HG02973 (cell line): ENCODE measurements around the gene GTPBP8.
A peak's percentile ranks its signal among the peaks of the same experiment; 100 is the strongest.

Experiments used
- ATAC-seq: cut with Tn5 transposase; IDR thresholded peaks from one replicate; pipeline ENCODE4 v1.9.1; 2021; ENCODE audit warnings: moderate library complexity; ENCODE audit not compliant: unreplicated experiment

GTPBP8 gene

DNA sequence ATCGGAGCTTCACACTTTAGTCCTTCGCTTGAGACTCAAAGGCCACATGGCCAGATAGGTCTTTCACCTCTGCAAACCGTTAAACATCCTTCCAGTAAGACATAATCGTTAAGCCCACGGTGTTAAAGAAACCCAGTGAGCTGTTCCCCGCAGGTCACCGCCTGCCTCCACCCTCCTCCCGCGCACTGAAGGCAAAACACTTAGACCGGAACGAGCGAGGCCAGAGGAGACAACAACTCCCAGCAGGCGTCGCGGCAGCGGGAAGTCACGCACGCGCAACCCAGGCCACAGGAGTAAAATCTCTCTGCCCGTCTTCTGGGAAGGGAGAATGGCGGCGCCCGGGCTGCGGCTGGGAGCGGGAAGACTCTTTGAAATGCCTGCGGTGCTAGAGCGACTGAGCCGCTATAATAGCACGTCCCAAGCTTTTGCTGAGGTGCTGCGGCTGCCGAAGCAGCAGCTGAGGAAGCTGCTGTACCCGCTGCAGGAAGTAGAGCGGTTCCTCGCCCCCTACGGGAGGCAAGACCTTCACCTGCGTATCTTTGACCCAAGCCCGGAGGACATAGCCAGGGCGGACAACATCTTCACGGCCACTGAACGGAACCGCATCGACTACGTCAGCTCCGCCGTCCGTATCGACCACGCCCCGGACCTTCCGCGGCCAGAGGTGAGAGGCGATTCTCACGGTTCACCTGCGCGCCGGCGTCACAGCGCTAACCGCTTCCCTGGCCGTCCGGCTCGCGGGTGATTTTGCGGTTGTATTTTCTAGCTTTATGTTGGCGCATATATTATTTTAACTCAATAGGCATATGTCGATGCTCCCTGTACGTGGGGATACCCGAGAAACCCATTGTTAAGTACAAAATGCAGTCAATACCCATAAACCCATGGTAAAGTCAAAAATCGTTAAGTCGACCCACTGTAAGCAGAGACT lies at the start of gene GTPBP8:
Gene GTPBP8, plus strand, starts transcription at position 313 of the 931 bp plus-strand sequence. Its CDS starts 16 bp downstream, at position 329.
- ATAC-seq = peak; percentile 94

DNA sequence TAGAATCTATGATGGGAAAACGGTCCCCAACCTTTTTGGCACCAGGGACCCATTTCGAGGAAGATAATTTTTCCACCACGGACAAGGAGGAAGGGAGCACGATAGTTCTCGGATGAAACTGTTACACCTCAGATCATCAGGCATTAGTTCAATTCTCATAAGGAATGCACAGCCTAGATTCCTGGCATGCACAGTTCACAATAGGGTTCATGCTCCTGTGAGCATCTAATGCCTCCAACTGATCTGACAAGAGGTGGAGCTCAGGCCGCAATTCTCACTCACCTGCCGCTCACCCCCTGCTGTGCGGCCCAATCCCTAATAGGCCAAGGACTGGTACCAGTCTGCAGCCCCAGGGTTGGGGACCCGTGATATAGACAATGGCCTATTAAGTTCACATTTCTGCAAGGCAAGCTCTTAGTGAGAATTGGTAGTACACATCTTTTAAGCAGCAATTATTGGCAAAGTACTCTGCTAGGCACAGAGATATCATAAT lies 42.4 kb upstream of the GTPBP8 start:
- ATAC-seq = no peak

DNA sequence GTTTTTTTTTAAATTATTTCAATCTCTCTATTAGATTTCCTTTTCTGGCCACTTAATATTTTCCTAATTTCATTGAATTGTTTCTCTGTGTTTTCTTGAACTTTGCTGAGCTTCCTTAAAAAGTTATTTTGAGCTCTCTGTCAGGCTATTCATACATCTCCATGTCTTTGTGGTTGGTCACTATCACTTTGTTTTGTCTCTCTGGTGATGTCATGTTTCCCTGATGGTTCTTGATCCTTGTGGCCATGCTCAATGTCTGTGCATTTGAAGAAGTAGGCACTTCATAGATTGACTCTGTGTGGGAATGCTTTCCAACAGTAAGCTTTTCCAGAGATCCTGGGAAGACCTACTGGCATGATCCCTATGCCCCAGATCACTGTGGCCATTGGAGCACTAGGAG lies 34.4 kb upstream of the GTPBP8 start:
- no peak for ATAC-seq

DNA sequence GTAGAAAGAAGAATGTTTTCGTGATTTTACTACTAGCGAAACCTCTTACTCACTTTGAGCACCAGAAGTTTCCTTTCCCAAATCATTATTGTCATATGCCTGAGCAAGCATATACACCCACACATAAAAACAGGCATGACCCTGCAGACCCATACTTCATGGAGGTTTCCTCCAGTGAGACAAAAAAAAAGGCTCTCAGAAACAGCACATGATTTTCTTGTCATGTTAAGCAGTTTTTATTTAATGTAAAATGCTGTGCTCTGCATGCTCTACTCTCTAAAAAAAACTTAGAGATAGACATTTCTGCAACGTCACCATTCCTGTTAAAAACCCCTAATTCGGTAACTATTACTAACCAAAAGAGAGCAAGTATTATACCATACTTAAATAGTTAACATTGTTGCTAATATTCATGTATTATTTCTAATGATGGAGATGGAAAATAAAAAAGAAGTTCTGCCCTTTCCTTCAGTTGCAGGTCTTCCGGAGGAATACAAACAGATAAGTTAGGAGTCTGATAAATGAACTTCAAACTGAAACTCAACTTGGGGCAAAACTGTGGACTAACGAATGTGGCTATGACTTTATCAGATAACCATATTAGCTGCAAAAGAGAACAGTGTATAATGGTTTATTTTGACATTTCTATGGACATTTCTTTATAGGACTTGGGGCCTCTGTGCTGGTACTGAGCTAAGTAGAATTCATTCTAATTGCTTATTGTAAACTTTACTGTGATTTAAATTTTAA lies 31.8 kb upstream of the GTPBP8 start:
- ATAC-seq = no peak

DNA sequence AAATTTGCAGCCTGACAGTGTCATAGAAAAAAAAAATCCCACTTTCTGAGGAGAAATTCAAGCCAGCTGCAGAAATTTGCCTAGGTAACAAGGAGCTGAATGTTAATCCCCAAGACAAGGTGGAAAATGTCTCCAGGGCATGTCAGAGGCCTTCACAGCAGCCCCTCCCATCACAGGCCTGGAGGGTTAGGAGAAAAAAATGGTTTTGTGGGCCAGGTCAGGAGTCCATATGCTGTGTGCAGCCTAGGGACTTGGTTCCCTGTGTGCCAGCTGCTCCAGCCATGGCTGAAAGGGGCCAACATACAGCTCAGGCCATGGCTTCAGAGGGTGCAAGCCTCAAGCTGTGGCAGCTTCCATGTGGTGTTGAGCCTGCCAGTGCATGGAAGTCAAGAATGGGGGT lies 27.1 kb upstream of the GTPBP8 start:
- no peak for ATAC-seq

DNA sequence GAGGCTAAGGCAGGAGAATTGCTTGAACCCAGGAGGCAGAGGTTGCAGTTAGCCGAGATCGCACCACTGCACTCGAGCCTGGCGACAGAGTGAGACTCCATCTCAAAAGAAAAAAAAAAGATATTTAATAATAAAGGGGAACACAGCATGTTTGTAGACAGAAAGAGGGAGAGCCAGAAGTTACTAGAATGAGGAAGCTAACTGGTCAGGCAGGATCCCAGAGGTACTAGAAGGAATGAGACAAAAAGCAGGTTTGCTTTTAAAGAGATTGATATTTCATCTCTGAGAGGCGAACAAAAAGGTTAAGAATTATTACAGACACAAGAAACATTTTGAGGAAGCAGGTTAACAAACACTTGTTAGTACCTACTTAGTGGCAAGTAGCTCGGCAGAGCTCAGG lies 25.1 kb upstream of the GTPBP8 start:
- no peak for ATAC-seq

DNA sequence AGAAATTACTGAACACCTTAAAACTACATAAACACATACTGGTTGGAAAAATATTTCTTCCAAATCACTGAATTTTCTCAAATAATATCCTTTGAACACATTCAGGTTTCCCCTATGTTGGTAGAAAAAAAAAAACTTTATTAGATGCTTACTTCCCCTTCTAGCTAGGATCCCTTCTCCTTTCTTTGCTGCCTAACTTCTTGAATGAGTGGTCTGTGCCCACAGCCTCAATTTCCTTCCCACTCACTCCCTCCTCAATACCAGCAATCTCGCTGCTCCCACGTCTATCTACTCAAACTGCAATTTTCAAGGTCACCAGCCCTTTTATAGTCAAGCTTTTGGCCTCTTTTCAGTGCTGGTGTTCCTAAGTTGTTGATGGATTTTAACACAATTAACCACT lies 24.2 kb upstream of the GTPBP8 start:
- ATAC-seq = no peak

DNA sequence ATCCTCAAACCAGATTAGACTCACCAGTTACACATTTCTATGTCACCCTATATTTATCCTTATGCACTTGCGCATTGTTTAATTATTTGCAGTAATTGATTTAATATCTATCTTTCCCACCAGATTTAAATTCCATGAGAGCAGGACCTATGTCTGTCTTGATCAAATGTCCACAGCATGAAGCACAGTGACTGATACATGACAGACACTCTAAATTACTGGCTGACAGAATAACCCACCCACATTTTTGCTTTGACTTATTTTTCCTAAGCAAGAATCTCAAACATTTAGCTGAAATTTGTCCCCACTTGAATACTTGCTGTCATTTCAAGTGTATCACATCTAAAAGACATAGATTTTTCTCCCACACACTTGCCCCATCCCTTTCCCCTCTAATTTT lies 23.4 kb upstream of the GTPBP8 start:
- ATAC-seq = no peak

DNA sequence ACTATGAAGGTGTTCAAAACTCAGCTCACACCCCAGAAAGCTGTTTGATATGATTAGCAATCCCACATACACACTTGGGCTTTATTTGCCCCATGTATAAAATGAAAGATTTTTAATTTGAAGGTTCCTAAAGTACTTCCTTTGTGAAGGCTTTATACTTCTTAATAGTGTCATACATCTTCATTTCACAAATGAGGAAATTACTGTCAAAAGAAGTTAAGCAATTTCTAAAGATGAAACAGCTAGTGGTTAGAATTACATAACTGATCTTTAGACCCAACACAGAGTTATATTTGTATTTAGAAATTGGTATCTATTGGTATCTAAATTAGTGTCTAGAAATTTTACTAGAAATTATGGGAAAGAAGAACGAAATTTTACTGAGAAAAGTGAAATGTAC lies 23.0 kb upstream of the GTPBP8 start:
- ATAC-seq = no peak

DNA sequence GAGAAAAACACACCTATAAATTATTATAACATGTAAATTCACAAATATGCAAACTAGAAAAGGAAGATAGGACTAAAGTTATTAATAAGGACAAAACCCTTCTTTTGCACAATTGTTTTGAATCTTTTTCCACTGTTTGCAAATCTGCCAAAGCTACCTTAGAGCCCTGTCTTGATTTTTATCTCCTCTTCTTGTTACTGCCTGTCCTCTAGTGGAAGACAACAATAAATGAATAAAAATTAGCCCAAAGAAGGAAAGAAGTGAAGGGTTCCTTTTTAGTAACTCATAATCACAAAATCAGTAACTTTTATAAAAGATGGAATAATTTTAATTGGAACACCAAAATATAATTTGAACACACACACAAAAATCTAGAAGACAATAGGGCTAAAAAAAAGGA lies 18.6 kb upstream of the GTPBP8 start:
- no peak for ATAC-seq

DNA sequence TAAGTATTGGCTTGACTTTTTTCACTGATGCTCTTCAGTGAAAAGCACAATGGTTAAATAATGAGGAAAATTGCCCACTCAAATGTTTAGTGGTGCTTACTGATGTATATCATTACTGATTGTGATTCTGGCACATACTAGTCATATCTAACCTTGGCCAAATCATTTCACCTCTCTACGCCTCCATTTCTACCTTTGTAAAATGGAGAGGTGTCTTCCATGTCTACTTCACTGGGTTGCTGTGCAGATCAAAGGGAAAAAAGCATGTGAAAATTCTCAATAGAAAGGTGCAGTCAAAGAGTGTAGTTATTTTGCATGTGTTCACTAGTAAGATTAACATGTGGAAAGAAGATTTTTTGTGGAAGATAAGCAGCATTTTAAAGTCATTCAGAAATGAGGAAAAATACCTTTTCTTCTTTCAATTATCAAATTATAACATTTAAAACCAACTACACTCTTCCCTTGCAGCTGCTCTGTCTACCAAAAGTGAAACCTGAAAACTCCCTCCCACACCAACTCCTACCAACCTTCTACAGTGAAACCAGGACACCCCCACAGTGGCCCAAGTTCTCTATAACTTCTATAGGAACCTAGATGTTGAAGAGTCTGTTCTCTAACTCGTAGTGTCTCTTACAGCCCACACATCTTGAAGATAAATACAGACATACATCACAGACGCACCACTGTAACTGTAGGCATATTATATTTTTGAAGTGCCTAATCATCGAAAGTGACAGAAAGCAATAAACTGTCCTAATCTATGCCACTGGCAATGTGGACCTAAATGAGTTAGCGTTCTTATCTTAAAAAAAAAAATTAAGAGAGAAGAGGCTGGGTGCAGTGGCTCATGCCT lies 17.2 kb upstream of the GTPBP8 start:
- peak; percentile 79 for ATAC-seq

DNA sequence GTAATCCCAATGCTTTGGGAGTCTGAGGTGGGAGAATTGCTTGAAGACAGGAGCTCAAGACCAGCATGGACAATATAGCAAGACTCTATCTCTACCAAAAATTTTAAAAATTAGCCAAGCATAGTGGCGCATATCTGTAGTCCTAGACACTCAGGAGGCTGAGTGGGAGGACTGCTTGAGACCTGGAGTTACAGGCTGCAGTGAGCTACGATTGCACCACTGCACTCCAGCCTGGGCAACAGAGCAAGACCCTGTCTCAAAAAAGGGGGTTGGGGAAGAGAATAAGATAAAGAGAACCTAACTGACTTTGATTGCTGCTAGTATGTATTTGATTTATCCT lies 16.6 kb upstream of the GTPBP8 start:
- ATAC-seq = peak; percentile 12

DNA sequence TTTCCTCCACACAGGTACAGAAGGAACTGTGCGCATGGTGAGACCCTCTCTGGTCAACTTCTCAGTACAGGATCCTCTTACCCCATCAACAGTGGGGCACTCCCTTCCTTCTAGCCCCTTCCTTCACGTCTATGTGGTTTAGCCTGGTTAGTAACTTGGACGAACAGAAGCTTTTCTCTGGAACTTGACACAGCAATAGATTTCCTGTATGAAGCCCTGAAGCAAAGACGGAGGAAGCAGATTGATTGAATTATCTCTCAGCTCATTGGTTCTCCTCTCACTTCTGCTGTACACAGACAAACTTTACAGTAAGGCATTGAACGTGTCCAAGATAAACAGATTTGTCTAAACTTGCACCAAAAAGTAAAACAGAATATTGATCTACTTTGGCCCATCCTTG lies 15.9 kb upstream of the GTPBP8 start, which contains the start of gene CD200R1:
Gene CD200R1, minus strand, starts transcription at position 210 of the 400 bp plus-strand sequence. CDS start 246 bp downstream, outside the sequence.
- no peak for ATAC-seq

DNA sequence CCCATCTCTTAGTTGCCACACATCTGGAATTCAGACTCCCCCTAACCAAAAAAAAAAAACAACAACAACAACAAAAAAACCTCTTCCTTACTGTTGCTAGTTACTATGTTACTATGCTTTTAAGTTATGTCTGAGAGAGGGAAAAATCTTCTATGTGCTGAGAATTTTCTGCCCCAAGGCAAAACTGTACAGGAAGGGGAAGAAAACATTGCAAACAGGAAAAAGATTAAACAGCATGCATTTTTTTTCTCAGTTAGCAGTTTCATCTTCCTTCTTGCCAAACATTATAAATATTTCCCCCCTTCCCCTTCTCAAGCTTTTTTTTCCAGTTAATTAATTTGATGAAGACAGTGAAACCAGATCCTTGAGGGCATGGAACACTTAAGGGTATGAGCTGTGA lies 14.8 kb upstream of the GTPBP8 start:
- no peak for ATAC-seq

DNA sequence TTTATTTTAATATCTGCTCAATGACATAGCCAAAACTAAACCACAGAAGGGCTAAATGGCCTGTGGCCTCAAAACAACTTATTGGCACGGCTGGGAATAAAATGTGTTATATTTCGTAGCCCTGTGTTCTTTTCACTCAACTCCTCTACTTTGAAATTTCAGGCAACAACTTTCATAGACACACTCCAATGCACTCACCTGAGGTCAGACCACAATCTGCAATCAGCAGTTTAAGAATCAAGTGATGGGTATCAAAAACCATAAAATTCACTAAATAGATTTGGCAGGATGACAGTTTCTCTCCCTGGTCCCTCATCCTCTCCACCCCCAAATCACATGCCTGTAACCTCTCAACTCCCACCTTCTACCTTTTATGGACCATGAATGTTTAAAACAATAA lies 13.8 kb upstream of the GTPBP8 start:
- ATAC-seq = no peak

DNA sequence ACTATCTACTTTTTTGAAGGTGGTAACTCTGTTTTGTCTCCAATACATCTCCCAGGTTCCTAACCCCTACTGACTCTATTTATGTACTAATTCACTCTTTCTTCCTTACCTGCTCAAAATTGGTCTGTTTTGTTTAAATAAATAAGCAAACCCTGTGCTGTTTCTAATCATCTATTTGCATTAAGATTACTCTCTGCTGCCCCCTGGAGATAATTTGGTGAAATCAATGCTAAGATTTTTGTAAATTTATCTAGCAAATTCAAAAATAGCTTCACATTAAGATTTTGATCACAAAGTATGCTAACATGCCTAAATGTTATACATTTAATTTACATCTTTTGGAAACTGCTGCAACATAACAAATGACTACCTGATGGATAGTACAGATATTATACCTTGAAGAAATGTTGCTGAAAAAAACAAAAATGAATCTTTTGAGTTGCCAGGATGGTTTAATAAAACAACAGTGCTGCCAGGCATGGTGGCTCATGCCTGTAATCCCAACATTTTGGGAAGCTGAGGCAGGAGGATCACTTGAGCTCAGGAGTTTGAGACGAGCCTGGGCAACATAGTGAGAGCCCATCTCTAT lies 11.4 kb upstream of the GTPBP8 start:
- ATAC-seq = no peak

DNA sequence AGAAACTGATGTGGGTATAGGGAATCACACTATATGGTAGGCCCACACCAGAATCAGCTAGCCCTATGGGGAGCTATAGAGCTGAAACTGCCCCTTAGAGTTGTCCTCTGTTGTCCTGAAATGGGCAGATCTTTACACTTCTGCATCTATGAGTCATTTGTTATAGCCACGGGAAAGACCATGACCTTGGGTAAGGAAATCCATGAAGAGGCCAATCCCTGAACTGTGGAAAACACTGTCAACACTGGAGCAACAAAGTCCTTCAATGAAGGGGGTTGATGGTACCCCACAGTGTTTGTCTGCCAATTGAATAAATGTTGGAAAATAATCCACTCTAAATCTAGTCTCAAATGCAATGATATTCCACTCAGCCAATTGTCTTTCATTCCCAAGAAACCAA lies 10.7 kb upstream of the GTPBP8 start:
- ATAC-seq = no peak

DNA sequence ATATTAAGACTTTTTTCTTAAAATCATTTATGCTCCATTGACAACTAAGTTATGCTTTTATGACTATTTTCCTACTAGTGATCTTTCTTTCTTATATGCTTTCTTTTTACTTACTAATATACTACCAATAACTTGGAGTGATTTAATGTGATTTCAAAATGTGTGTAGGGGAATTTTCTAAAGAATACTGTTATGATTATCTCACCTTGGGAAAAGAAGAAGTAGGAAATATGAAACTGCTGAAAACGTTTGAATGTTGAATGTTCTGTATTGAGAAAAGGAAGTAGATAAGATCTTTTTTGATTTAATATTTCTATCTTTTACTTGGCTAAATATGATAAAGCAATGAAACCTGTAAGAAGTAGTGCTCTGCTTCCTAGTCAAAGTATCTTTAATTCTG lies 8.1 kb upstream of the GTPBP8 start:
- ATAC-seq = no peak

DNA sequence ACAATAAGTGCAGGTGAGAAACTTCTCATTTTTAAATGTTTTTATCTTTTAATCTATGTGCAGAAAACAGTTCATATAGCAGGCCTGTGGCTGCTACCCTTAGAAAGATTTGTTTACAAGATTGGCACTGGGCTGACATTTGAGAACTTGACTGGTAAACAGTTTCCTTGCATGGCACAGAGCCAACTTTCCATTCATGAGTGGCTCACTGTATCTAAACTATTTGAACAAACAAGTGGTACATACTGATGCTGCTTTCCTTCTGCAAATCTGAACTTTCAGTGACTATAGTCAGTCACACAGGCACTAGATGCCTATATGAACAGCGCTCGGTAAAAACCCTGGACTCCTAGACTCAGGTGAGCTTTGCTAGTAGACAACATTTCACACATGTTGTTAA lies 6.3 kb upstream of the GTPBP8 start:
- ATAC-seq = no peak

DNA sequence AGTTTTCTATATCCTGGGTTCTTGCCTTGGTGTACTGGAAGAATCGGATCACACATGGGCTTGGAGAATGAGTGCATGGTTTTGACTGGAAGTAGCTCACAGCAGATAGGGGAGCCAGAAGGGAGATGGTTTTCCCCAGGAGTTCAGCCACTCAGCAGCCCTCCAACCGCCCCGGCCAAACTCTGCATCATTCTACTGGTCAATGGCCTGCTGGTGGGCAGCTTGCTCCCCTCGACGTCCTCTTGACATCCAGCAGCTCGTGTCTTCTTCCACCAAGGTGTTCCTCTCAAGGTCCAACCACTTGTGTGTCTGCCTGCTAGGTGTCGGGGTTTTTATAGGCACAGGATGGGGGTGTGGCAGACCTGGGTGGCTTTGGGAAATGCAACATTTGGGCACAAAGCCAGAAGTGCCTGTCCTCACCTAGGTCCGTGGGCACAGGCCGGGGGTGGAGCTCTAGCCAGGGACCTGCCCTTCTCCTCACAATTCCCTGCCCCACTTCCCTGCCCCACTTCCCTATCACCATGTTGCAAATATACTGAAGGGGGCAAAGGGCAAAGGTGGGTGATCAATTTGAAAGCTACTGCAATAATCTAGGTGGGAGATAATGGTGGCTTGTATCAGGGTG lies 3.0 kb upstream of the GTPBP8 start:
- ATAC-seq = no peak
